Neutrophil (primary cell): ENCODE data around the gene FRS2.

Experiments
- H3K27ac ChIP-seq: fragments of 200-600 bp; sonication (generic); 2 replicates; pipeline ENCODE4 v1.5.1; 2016; ENCODE audit warnings: mild to moderate bottlenecking, moderate library complexity
- H3K27me3 ChIP-seq: fragments of 200-600 bp; sonication (generic); 2 replicates; pipeline ENCODE4 v1.6.0; 2016; ENCODE audit warnings: mild to moderate bottlenecking
- H3K36me3 ChIP-seq: fragments of 200-600 bp; sonication (generic); 2 replicates; pipeline ENCODE4 v1.5.1; 2017
- H3K4me1 ChIP-seq, 2 experiments: fragments of 200-600 bp in 1 of 2; sonication (generic) in 1 of 2; 1 replicate in 1 of 2; 2 replicates in 1 of 2; pipeline versions ENCODE4 v1.5.1 to v1.6.1; 2013 to 2016; ENCODE audit warnings: low read depth in 1 of 2, low read length in 1 of 2, mild to moderate bottlenecking in 1 of 2, moderate library complexity in 1 of 2; ENCODE audit not compliant: control insufficient read depth in 1 of 2, insufficient read depth in 1 of 2
- H3K4me3 ChIP-seq, 2 experiments: fragments of 200-600 bp in 1 of 2; sonication (generic) in 1 of 2; 1 replicate in 1 of 2; 2 replicates in 1 of 2; pipeline ENCODE4 v1.5.1; 2013 to 2016; ENCODE audit warnings: low read depth in 1 of 2, low read length in 1 of 2, mild to moderate bottlenecking in 1 of 2, moderate library complexity in 1 of 2
- H3K9me3 ChIP-seq: fragments of 200-600 bp; sonication (generic); 2 replicates; pipeline ENCODE4 v1.5.1; 2016
- CTCF ChIP-seq: fragments of 200-600 bp; sonication (generic); IDR thresholded peaks from 2 replicates; pipeline ENCODE4 v1.5.1; 2016; ENCODE audit warnings: antibody characterized with exemption

The FRS2 gene

GRCh38 chr12:69610126-69610525 lies 139.9 kb downstream of the FRS2 start:
- no peak for TF ChIP-seq CTCF
- Histone ChIP-seq H3K4me1 (peaks cover 0 to 4% of the 10 kb centered on the region in 2 experiments), H3K27me3 (no peaks in the 10 kb centered on the region), H3K9me3 (no peaks in the 10 kb centered on the region), H3K27ac (no peak overlapping the region), H3K36me3 (no peaks in the 10 kb centered on the region), H3K4me3 (no peak overlapping the region)

- TF ChIP-seq CTCF, result no peak
- Histone ChIP-seq H3K4me3 (no peak within 1 kb of the TSS), H3K27me3 (no peaks in the 10 kb centered on the region), H3K9me3 (no peaks in the 10 kb centered on the region), H3K4me1 (peaks cover 0 to 4% of the 10 kb centered on the region in 2 experiments), H3K36me3 (no peaks in the 10 kb centered on the region), H3K27ac (no peak within 1 kb of the TSS)
Observed at GRCh38 chr12:69610729-69611128, 140.5 kb downstream of the FRS2 start, which contains the start of gene LRRC10. Gene LRRC10, minus strand, starts transcription at chr12:69610907. Its CDS starts 69 bp downstream, at chr12:69610838.

GRCh38 chr12:69613351-69613750 lies 143.2 kb downstream of the FRS2 start:
- Histone ChIP-seq H3K4me3 (no peak overlapping the region), H3K36me3 (no peaks in the 10 kb centered on the region), H3K27me3 (no peaks in the 10 kb centered on the region), H3K27ac (no peak overlapping the region), H3K9me3 (no peaks in the 10 kb centered on the region), H3K4me1 (no peaks in the 10 kb centered on the region)
- no peak for TF ChIP-seq CTCF

- Histone ChIP-seq H3K36me3 (no peaks in the 10 kb centered on the region), H3K27ac (no peak overlapping the region), H3K4me3 (no peak overlapping the region), H3K9me3 (no peaks in the 10 kb centered on the region), H3K27me3 (no peaks in the 10 kb centered on the region), H3K4me1 (no peaks in the 10 kb centered on the region)
- TF ChIP-seq CTCF, result no peak
Observed at GRCh38 chr12:69616025-69616424, 145.8 kb downstream of the FRS2 start.

- H3K27ac ChIP-seq, result no peak overlapping the region
- no peaks in the 10 kb centered on the region for H3K27me3 ChIP-seq
- TF ChIP-seq CTCF, result no peak
- H3K4me1 ChIP-seq, result no peaks in the 10 kb centered on the region
- no peaks in the 10 kb centered on the region for H3K36me3 ChIP-seq
- no peaks in the 10 kb centered on the region for H3K9me3 ChIP-seq
- no peak overlapping the region for H3K4me3 ChIP-seq
Observed at GRCh38 chr12:69619050-69619449, 148.9 kb downstream of the FRS2 start.

GRCh38 chr12:69620077-69620476 lies 149.9 kb downstream of the FRS2 start:
- Histone ChIP-seq H3K36me3 (no peaks in the 10 kb centered on the region), H3K4me3 (no peak overlapping the region), H3K9me3 (no peaks in the 10 kb centered on the region), H3K27me3 (no peaks in the 10 kb centered on the region), H3K27ac (no peak overlapping the region), H3K4me1 (no peaks in the 10 kb centered on the region)
- no peak for TF ChIP-seq CTCF
